ENCODE results near the gene U2AF2.

Gene U2AF2

GRCh38 chr19:55654868-55655647, at the start of gene U2AF2:
Gene U2AF2, plus strand, starts transcription at chr19:55655035. Its CDS starts 70 bp downstream, at chr19:55655105.
- DNase-seq (ENCODE audit: low read depth), result no peak

- DNase-seq (ENCODE audit: low read depth), result peak; percentile 90
Measured at GRCh38 chr19:55605207-55605636, 49.6 kb upstream of the U2AF2 start.

GRCh38 chr19:55605637-55606470, 49.0 kb upstream of the U2AF2 start, which contains the start of gene ZNF865:
Gene ZNF865, plus strand, starts transcription at chr19:55605647. Its CDS starts 7,972 bp downstream, at chr19:55613619.
- peak; percentile 61 for DNase-seq (ENCODE audit: low read depth)

- no peak for DNase-seq (ENCODE audit: low read depth)
Measured at GRCh38 chr19:55606471-55606787, 48.4 kb upstream of the U2AF2 start.

- no peak for DNase-seq (ENCODE audit: low read depth)
Measured at GRCh38 chr19:55606817-55607216, 48.0 kb upstream of the U2AF2 start.

- no peak for DNase-seq (ENCODE audit: low read depth)
Measured at GRCh38 chr19:55609326-55609725, 45.5 kb upstream of the U2AF2 start.

GRCh38 chr19:55611300-55611982, 43.4 kb upstream of the U2AF2 start:
- DNase-seq (ENCODE audit: low read depth), result no peak

GRCh38 chr19:55611983-55612645, 42.7 kb upstream of the U2AF2 start:
- no peak for DNase-seq (ENCODE audit: low read depth)

GRCh38 chr19:55613396-55613795, 41.4 kb upstream of the U2AF2 start:
- DNase-seq (ENCODE audit: low read depth), result no peak

GRCh38 chr19:55613930-55614710, 40.7 kb upstream of the U2AF2 start:
- no peak for DNase-seq (ENCODE audit: low read depth)

GRCh38 chr19:55614711-55615542, 39.9 kb upstream of the U2AF2 start:
- no peak for DNase-seq (ENCODE audit: low read depth)

GRCh38 chr19:55615543-55616394, 39.1 kb upstream of the U2AF2 start:
- DNase-seq (ENCODE audit: low read depth), result no peak

GRCh38 chr19:55616395-55616875, 38.4 kb upstream of the U2AF2 start:
- DNase-seq (ENCODE audit: low read depth), result no peak

- no peak for DNase-seq (ENCODE audit: low read depth)
Measured at GRCh38 chr19:55617426-55617825, 37.4 kb upstream of the U2AF2 start.

- DNase-seq (ENCODE audit: low read depth), result no peak
Measured at GRCh38 chr19:55618426-55618825, 36.4 kb upstream of the U2AF2 start.

- no peak for DNase-seq (ENCODE audit: low read depth)
Measured at GRCh38 chr19:55619286-55619685, 35.5 kb upstream of the U2AF2 start.

GRCh38 chr19:55620410-55621204, 34.2 kb upstream of the U2AF2 start:
- DNase-seq (ENCODE audit: low read depth), result no peak

GRCh38 chr19:55621205-55621672, 33.6 kb upstream of the U2AF2 start:
- no peak for DNase-seq (ENCODE audit: low read depth)

All from HS-5 (cell line).